Colonic mucosa (tissue), 4 donors: ENCODE data around the gene ENC1. TPM values are rescaled to one million over a fixed set of nuclear protein-coding genes. Genes with fewer than 3 reads are reported as not detected.

Experiments
- DNase-seq: peaks from one replicate; pipeline ENCODE4 v3.0.0-alpha.2; 2020
- H3K27ac ChIP-seq: fragments of 200-600 bp; one replicate; pipeline ENCODE4 v1.8.0; 2021
- H3K27me3 ChIP-seq: fragments of 200-600 bp; one replicate; pipeline ENCODE4 v1.8.0; 2021
- H3K36me3 ChIP-seq: fragments of 200-600 bp; one replicate; pipeline ENCODE4 v1.8.0; 2021
- H3K4me1 ChIP-seq: fragments of 200-600 bp; one replicate; pipeline ENCODE4 v1.8.0; 2021; ENCODE audit warnings: mild to moderate bottlenecking
- H3K4me3 ChIP-seq: fragments of 200-600 bp; one replicate; pipeline ENCODE4 v1.8.0; 2021
- H3K9ac ChIP-seq, 2 donors: one replicate each; pipeline ENCODE4 v1.7.0; 2013; ENCODE audit warnings: control low read depth in 2 of 2, low read depth in 2 of 2, low read length in 2 of 2
- H3K9me3 ChIP-seq: fragments of 200-600 bp; one replicate; pipeline ENCODE4 v1.8.0; 2021
- CTCF ChIP-seq: fragments of 200-600 bp; IDR thresholded peaks from one replicate; pipeline ENCODE4 v1.8.0; 2022; ENCODE audit warnings: antibody characterized with exemption, mild to moderate bottlenecking
- intact Hi-C: fragments of 100-400 bp; cut with DNase I; formaldehyde crosslinking; loops from one replicate; pipeline ENCODE4 v1.14.1; 2022
- total RNA-seq, 2 donors: library from RNA; stranded (reverse); fragmentation: NEBNext Ultra II Directional in 1 of 2; extraction: Animal tissue kit (Norgen Biotek cat#: 25700) in 1 of 2; gene quantifications; one replicate each; pipeline ENCODE4 v1.2.1, GENCODE V29; 2021
- donor health status: healthy.
- donor health status: DM: no; HTN: no; CAD: no.
- donor health status: DM: no; HTN: no; CAD: no.

Gene ENC1, protein sequence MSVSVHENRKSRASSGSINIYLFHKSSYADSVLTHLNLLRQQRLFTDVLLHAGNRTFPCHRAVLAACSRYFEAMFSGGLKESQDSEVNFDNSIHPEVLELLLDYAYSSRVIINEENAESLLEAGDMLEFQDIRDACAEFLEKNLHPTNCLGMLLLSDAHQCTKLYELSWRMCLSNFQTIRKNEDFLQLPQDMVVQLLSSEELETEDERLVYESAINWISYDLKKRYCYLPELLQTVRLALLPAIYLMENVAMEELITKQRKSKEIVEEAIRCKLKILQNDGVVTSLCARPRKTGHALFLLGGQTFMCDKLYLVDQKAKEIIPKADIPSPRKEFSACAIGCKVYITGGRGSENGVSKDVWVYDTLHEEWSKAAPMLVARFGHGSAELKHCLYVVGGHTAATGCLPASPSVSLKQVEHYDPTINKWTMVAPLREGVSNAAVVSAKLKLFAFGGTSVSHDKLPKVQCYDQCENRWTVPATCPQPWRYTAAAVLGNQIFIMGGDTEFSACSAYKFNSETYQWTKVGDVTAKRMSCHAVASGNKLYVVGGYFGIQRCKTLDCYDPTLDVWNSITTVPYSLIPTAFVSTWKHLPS
- total RNA-seq, result 10 to 100 TPM; 18.9 to 26.6 TPM

DNA sequence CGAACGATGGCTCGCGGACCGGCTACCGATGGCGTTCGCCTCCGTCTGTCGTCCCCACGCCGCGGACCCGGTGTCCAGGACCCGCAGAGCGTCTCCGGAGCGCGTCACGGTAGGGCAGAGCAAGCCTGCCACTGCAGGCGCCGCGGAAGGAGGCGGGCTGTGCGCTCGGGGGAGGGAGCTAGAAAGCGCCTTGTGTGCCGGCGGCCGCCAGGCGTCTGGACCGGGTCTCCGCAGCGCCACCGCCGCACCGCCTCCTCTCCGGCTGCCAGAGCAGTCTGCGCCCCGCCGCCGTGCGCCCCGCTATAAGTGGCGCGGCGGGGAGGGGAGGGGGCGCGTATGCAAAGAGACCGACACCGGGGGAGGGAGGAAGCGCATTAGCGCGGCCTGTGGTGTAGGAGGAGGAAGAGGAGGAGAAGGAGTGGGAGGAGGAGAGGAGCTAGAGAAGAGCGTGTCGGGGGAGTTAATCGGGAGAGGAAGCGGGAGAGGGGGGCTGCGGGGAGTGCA lies at the start of gene ENC1:
Gene ENC1 (minus strand): TSS at position 279 of the 504 bp plus-strand sequence. CDS start 4,243 bp downstream, outside the sequence.
- intact Hi-C loops, result loop anchor here (5.0 to 10.0 kb wide), 2 partner anchors 603 to 656 kb away; no protein-coding TSS in a partner anchor
- peak within 1 kb of the TSS; percentile 72 for H3K4me3 ChIP-seq
- H3K9me3 ChIP-seq, result no peaks in the 10 kb centered on the region
- peaks cover 9% of the 10 kb centered on the region for H3K4me1 ChIP-seq
- no peaks in the 10 kb centered on the region for H3K27me3 ChIP-seq
- DNase-seq, result peak; percentile 84
- no peaks in the 10 kb centered on the region for H3K36me3 ChIP-seq
- TF ChIP-seq CTCF, result no peak
- peak within 1 kb of the TSS; percentile 94 for H3K27ac ChIP-seq
- H3K9ac ChIP-seq, result peak within 1 kb of the TSS; percentile 93 to 96

DNA sequence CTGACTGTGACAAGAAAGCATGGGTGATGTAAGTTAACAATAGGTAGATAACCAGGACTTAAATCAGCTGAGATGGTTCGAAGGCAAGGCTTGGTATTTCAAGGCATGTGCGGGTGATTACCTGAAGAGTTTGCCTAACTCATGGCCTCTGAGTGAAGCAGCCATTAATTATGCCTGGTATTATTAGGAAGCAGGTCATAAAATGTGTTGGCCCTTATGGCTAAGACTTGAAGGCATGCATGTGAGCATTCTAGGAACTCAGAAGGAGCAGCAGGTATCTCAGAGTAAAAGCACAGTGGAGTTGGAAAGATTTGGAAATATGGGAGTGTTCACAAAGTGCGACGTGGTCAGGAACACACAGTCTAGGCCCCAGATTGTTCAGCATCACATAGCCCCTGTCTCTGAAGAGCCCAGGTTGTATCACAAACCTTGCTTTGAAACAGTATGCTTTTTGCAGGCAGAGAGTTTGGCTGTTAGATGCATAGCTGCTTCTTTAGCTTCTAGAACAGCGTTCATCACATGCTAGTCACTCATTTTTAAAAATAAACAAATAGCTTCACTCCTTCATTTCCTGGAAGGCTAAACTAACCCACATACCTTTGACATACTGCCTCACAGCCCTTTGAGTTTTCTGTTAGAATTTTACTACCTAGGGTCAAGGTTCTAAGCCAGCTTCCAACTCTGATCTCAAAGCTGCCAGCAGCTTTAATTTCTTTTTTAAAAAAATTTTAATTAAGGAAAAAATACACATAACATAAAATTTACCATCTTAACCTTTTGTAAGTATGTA lies 46.6 kb upstream of the ENC1 start:
- no peak for TF ChIP-seq CTCF
- no peaks in the 10 kb centered on the region for H3K9me3 ChIP-seq
- H3K4me3 ChIP-seq, result no peak overlapping the region
- H3K4me1 ChIP-seq, result peaks cover 11% of the 10 kb centered on the region
- H3K9ac ChIP-seq, result no peak overlapping the region
- no peak overlapping the region for H3K27ac ChIP-seq
- intact Hi-C loops, result no loop called here
- no peak for DNase-seq
- peaks cover 7% of the 10 kb centered on the region for H3K36me3 ChIP-seq
- H3K27me3 ChIP-seq, result no peaks in the 10 kb centered on the region

DNA sequence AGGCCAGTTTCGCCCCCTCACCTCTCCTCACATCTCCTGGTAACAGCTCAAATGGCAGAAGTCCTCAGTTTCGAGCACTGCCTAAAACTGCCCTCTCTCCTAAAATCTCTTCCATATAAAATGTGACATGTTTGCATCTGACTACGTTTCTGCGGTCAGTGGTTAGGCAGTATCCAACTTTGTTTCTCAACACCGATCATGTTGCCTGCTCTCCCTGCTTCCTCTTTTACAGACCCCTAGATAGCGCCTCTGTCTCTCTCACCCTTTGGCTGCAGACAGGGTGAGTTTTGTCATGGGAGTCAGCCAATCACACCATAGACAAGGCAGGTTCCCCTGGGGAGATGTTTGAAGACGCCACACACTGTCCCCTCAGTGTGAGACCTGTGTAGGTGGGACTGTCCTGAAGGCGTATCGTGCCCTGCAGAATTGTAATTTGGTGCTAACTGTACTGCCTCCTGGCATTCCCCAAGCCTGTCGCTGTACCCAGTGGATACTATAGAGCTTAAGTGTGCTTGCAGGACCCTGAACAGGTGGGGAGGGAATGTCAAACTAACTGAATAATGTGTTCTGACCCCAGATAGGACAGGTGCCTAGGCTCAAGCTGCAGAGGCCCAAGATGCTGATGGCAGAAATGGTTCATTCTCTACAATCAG lies 45.6 kb upstream of the ENC1 start:
- Histone ChIP-seq H3K4me1 (peaks cover 11% of the 10 kb centered on the region), H3K9ac (peak overlapping the region; percentile 83 to 96)
- peak; percentile 32 for DNase-seq

DNA sequence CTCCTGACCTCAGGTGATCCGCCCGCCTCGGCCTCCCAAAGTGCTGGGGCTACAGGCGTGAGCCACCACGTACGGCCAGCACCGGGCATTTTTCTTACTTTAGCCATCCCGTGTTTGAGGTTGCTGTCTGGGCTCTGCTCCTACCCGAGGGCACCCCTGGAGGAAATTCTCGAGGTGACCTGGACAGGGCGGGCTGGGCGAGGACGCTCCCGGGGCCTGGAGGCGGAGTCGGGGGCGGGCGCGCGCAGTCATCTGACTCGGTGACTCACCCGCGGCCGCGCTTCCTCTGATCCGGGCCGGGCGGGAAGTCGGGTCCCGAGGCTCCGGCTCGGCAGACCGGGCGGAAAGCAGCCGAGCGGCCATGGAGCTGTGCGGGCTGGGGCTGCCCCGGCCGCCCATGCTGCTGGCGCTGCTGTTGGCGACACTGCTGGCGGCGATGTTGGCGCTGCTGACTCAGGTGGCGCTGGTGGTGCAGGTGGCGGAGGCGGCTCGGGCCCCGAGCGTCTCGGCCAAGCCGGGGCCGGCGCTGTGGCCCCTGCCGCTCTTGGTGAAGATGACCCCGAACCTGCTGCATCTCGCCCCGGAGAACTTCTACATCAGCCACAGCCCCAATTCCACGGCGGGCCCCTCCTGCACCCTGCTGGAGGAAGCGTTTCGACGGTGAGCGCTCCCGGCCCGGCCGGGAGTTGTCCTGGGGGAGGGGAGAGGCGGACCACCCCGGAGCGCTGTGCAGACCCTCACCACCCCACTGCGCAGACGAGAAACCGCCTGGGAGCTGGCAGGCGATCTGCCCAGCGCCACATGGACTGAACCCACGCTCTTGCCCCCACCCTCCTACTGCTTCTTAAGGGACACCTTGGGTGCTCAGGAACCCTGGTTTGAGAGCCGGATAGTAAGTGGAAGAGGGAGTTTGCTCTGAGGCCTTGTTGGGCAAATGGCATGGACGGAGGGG lies 44.6 kb upstream of the ENC1 start, which contains the start of gene HEXB:
Gene HEXB (plus strand): TSS at position 334 of the 952 bp plus-strand sequence. CDS start 28 bp downstream, at position 362.
- intact Hi-C loops, result no loop called here
- H3K27me3 ChIP-seq, result no peaks in the 10 kb centered on the region

More for the DNA sequence above, 45.6 kb upstream of the ENC1 start:
- intact Hi-C loops, result no loop called here
- H3K9me3 ChIP-seq, result no peaks in the 10 kb centered on the region
- peak overlapping the region; percentile 89 for H3K27ac ChIP-seq
- no peaks in the 10 kb centered on the region for H3K27me3 ChIP-seq
- no peak for TF ChIP-seq CTCF
- H3K36me3 ChIP-seq, result peaks cover 5% of the 10 kb centered on the region
- peak overlapping the region; percentile 95 for H3K4me3 ChIP-seq

More for the DNA sequence above, 44.6 kb upstream of the ENC1 start, which contains the start of gene HEXB:
- H3K4me1 ChIP-seq, result peaks cover 11% of the 10 kb centered on the region
- DNase-seq, result peak; percentile 94
- no peak for TF ChIP-seq CTCF
- H3K36me3 ChIP-seq, result no peaks in the 10 kb centered on the region
- peak within 1 kb of the TSS; percentile 83 to 96 for H3K9ac ChIP-seq
- H3K4me3 ChIP-seq, result peak within 1 kb of the TSS; percentile 95
- peak within 1 kb of the TSS; percentile 89 for H3K27ac ChIP-seq
- no peaks in the 10 kb centered on the region for H3K9me3 ChIP-seq
